Measurements from ENCODE around the gene CORO7. TPM values are rescaled to one million over a fixed set of nuclear protein-coding genes. Genes with fewer than 3 reads are reported as not detected.

CORO7 gene
- polyA plus RNA-seq, 3 donors from 2014 or later, result 37.6 to 112 (median 37.8) TPM

- H3K9me3 Mint-ChIP-seq, result no peaks in the 10 kb centered on the region
These were observed 727 bp downstream of the CORO7 start for GRCh38 chr16:4415538-4416199.

GRCh38 chr16:4414187-4414917, 2.0 kb downstream of the CORO7 start:
- H3K9me3 Mint-ChIP-seq, result no peaks in the 10 kb centered on the region
- peak; percentile 74 to 78 (median 78) for DNase-seq
- peaks cover 5 to 17% (median 6%) of the 10 kb centered on the region in 3 donors for H3K36me3 Mint-ChIP-seq
- peak overlapping the region; percentile 88 to 97 (median 95) for H3K4me3 Mint-ChIP-seq
- H3K27ac Mint-ChIP-seq, result peak overlapping the region; percentile 96 to 99 (median 98)
- H3K4me1 Mint-ChIP-seq, result peaks cover 47 to 57% of the 10 kb centered on the region in 2 donors
- H3K27me3 Mint-ChIP-seq (ENCODE audit: low read depth in 3 of 3), result peaks cover 31 to 53% (median 31%) of the 10 kb centered on the region in 3 donors

More at GRCh38 chr16:4415538-4416199, 727 bp downstream of the CORO7 start:
- Mint-ChIP-seq H3K36me3 (peaks cover 4 to 11% (median 4%) of the 10 kb centered on the region in 3 donors), H3K4me1 (peaks cover 44 to 51% of the 10 kb centered on the region in 2 donors), H3K27ac (peak overlapping the region; percentile 96 to 99 (median 98)), H3K27me3 (ENCODE audit: low read depth in 3 of 3) (peaks cover 25 to 46% (median 31%) of the 10 kb centered on the region in 3 donors), H3K4me3 (peak overlapping the region; percentile 88 to 97 (median 95))
- DNase-seq, result peak; percentile 79 to 84 (median 83)

GRCh38 chr16:4412854-4413253, 3.5 kb downstream of the CORO7 start:
- Mint-ChIP-seq H3K4me3 (peak overlapping the region in 3 of 5 donors; percentile 32 to 44 (median 33)), H3K27me3 (ENCODE audit: low read depth in 3 of 3) (peaks cover 31 to 61% (median 37%) of the 10 kb centered on the region in 3 donors), H3K27ac (peak overlapping the region; percentile 52 to 99 (median 72)), H3K4me1 (peaks cover 47 to 57% of the 10 kb centered on the region in 2 donors), H3K36me3 (peaks cover 5 to 17% (median 6%) of the 10 kb centered on the region in 3 donors), H3K9me3 (no peaks in the 10 kb centered on the region)
- no peak for DNase-seq

GRCh38 chr16:4412159-4412558, 4.2 kb downstream of the CORO7 start:
- Mint-ChIP-seq H3K27ac (peak overlapping the region; percentile 21 to 99 (median 62)), H3K4me3 (peak overlapping the region in 3 of 5 donors; percentile 24 to 44 (median 35)), H3K4me1 (peaks cover 46 to 53% of the 10 kb centered on the region in 2 donors), H3K9me3 (no peaks in the 10 kb centered on the region), H3K27me3 (ENCODE audit: low read depth in 3 of 3) (peaks cover 31 to 61% (median 37%) of the 10 kb centered on the region in 3 donors), H3K36me3 (peaks cover 5 to 17% (median 6%) of the 10 kb centered on the region in 3 donors)
- peak in 1 of 3 donors; percentile 1 for DNase-seq

- no peak overlapping the region for H3K4me3 Mint-ChIP-seq
- peaks cover 5 to 17% (median 6%) of the 10 kb centered on the region in 3 donors for H3K36me3 Mint-ChIP-seq
- H3K4me1 Mint-ChIP-seq, result peaks cover 42 to 48% of the 10 kb centered on the region in 2 donors
- H3K27ac Mint-ChIP-seq, result peak overlapping the region in 2 of 6 donors; percentile 56 to 72
- H3K27me3 Mint-ChIP-seq (ENCODE audit: low read depth in 3 of 3), result peaks cover 27 to 62% (median 37%) of the 10 kb centered on the region in 3 donors
- DNase-seq, result no peak
- H3K9me3 Mint-ChIP-seq, result no peaks in the 10 kb centered on the region
These were observed 4.7 kb downstream of the CORO7 start for GRCh38 chr16:4411684-4412083.

- Mint-ChIP-seq H3K36me3 (peaks cover 8 to 21% (median 10%) of the 10 kb centered on the region in 3 donors), H3K4me1 (peaks cover 38 to 44% of the 10 kb centered on the region in 2 donors), H3K27ac (peak overlapping the region; percentile 24 to 67 (median 52)), H3K27me3 (ENCODE audit: low read depth in 3 of 3) (peaks cover 28 to 64% (median 44%) of the 10 kb centered on the region in 3 donors), H3K4me3 (peak overlapping the region in 1 of 5 donors; percentile 19), H3K9me3 (peaks cover 0 to 2% (median 0%) of the 10 kb centered on the region in 6 donors)
- DNase-seq, result no peak
These were observed 5.9 kb downstream of the CORO7 start for GRCh38 chr16:4410335-4411075.

GRCh38 chr16:4409081-4409932, 7.1 kb downstream of the CORO7 start:
- peaks cover 31 to 32% of the 10 kb centered on the region in 2 donors for H3K4me1 Mint-ChIP-seq
- no peak overlapping the region for H3K4me3 Mint-ChIP-seq
- no peak for DNase-seq
- H3K9me3 Mint-ChIP-seq, result peaks cover 0 to 2% (median 0%) of the 10 kb centered on the region in 6 donors
- H3K27ac Mint-ChIP-seq, result peak overlapping the region in 1 of 6 donors; percentile 17
- H3K36me3 Mint-ChIP-seq, result peaks cover 8 to 27% (median 14%) of the 10 kb centered on the region in 3 donors
- H3K27me3 Mint-ChIP-seq (ENCODE audit: low read depth in 3 of 3), result peaks cover 25 to 64% (median 41%) of the 10 kb centered on the region in 3 donors

- no peak overlapping the region for H3K27ac Mint-ChIP-seq
- H3K4me1 Mint-ChIP-seq, result peaks cover 23 to 25% of the 10 kb centered on the region in 2 donors
- peaks cover 23 to 64% (median 41%) of the 10 kb centered on the region in 3 donors for H3K27me3 Mint-ChIP-seq (ENCODE audit: low read depth in 3 of 3)
- H3K9me3 Mint-ChIP-seq, result peaks cover 0 to 2% (median 0%) of the 10 kb centered on the region in 6 donors
- H3K36me3 Mint-ChIP-seq, result peaks cover 8 to 28% (median 15%) of the 10 kb centered on the region in 3 donors
- no peak overlapping the region for H3K4me3 Mint-ChIP-seq
- DNase-seq, result no peak
These were observed 8.1 kb downstream of the CORO7 start for GRCh38 chr16:4408323-4408690.

- peaks cover 0 to 2% (median 0%) of the 10 kb centered on the region in 6 donors for H3K9me3 Mint-ChIP-seq
- DNase-seq, result no peak
These were observed 8.7 kb downstream of the CORO7 start for GRCh38 chr16:4407543-4408322.

GRCh38 chr16:4404967-4405696, 11.3 kb downstream of the CORO7 start:
- Mint-ChIP-seq H3K27ac (peak overlapping the region in 4 of 6 donors; percentile 35 to 91 (median 82)), H3K27me3 (ENCODE audit: low read depth in 3 of 3) (peaks cover 39 to 70% (median 42%) of the 10 kb centered on the region in 3 donors), H3K9me3 (peaks cover 0 to 2% (median 0%) of the 10 kb centered on the region in 6 donors), H3K36me3 (peaks cover 12 to 21% (median 13%) of the 10 kb centered on the region in 3 donors), H3K4me1 (peaks cover 10 to 11% of the 10 kb centered on the region in 2 donors), H3K4me3 (peak overlapping the region in 1 of 5 donors; percentile 29)
- no peak for DNase-seq

More at GRCh38 chr16:4407543-4408322, 8.7 kb downstream of the CORO7 start:
- Mint-ChIP-seq H3K36me3 (peaks cover 8 to 26% (median 15%) of the 10 kb centered on the region in 3 donors), H3K27ac (no peak overlapping the region), H3K27me3 (ENCODE audit: low read depth in 3 of 3) (peaks cover 26 to 64% (median 40%) of the 10 kb centered on the region in 3 donors), H3K4me3 (no peak overlapping the region), H3K4me1 (peaks cover 17 to 19% of the 10 kb centered on the region in 2 donors)

GRCh38 chr16:4404247-4404966, 12.0 kb downstream of the CORO7 start:
- H3K4me3 Mint-ChIP-seq, result peak overlapping the region in 2 of 5 donors; percentile 29 to 34
- H3K27ac Mint-ChIP-seq, result peak overlapping the region in 5 of 6 donors; percentile 18 to 91 (median 79)

More at GRCh38 chr16:4404247-4404966, 12.0 kb downstream of the CORO7 start:
- peaks cover 39 to 72% (median 42%) of the 10 kb centered on the region in 3 donors for H3K27me3 Mint-ChIP-seq (ENCODE audit: low read depth in 3 of 3)
- peaks cover 13 to 25% (median 15%) of the 10 kb centered on the region in 3 donors for H3K36me3 Mint-ChIP-seq
- peak in 1 of 3 donors; percentile 46 for DNase-seq
- H3K9me3 Mint-ChIP-seq, result peaks cover 0 to 2% (median 0%) of the 10 kb centered on the region in 6 donors
- H3K4me1 Mint-ChIP-seq, result peaks cover 12 to 16% of the 10 kb centered on the region in 2 donors
